Measurements from ENCODE around the gene FYTTD1. TPM values are rescaled to one million over a fixed set of nuclear protein-coding genes. Genes with fewer than 3 reads are reported as not detected.

FYTTD1 gene
- polyA plus RNA-seq, 1 donor from 2014 or later: 87.0 TPM

- Histone ChIP-seq H3K4me2 (ENCODE audit: low read length) (peak overlapping the region; percentile 85), H2AFZ (ENCODE audit: low read depth, low read length) (peak overlapping the region; percentile 61), H3K9me2 (ENCODE audit: insufficient read depth, low read length) (no peaks in the 10 kb centered on the region), H3K36me3 (ENCODE audit: insufficient read depth, low read length) (no peaks in the 10 kb centered on the region), H3F3A (ENCODE audit: insufficient read depth, low read length, poor library complexity, severe bottlenecking) (peaks cover 7% of the 10 kb centered on the region), H4K20me1 (ENCODE audit: insufficient read depth) (peaks cover 13% of the 10 kb centered on the region), H3K79me2 (replicated peaks; ENCODE audit: insufficient read depth, low read length) (peaks cover 30% of the 10 kb centered on the region), H3K9me3 (ENCODE audit: low read length) (no peaks in the 10 kb centered on the region), H3K4me3 (ENCODE audit: low read length) (peak overlapping the region; percentile 95), H3K9ac (ENCODE audit: low read length) (peak overlapping the region; percentile 92), H3K27me3 (ENCODE audit: insufficient read depth, low read depth, low read length) (no peaks in the 10 kb centered on the region), H3K27ac (ENCODE audit: low read length) (peak overlapping the region; percentile 93)
- TF ChIP-seq CTCF (IDR thresholded peaks at IDR 0.05; ENCODE audit: poor library complexity, severe bottlenecking) (no peak), EP300 (conservative IDR thresholded peaks at IDR 0.05; ENCODE audit: poor library complexity, severe bottlenecking) (no peak), EZH2 (IDR thresholded peaks at IDR 0.05; ENCODE audit: borderline replicate concordance, insufficient read depth, low read length, poor library complexity, severe bottlenecking) (no peak), SMC3 (conservative IDR thresholded peaks at IDR 0.05; ENCODE audit: poor library complexity) (no peak), MXI1 (conservative IDR thresholded peaks at IDR 0.05; ENCODE audit: poor library complexity, severe bottlenecking) (no peak), RAD21 (conservative IDR thresholded peaks at IDR 0.05) (no peak), TAF1 (IDR thresholded peaks at IDR 0.05; ENCODE audit: low read depth) (no peak), REST (IDR thresholded peaks at IDR 0.05; ENCODE audit: borderline replicate concordance) (no peak), POLR2AphosphoS5 (IDR thresholded peaks at IDR 0.05) (no peak)
Observed at GRCh38 chr3:197748597-197749314, 927 bp upstream of the FYTTD1 start.

DNA sequence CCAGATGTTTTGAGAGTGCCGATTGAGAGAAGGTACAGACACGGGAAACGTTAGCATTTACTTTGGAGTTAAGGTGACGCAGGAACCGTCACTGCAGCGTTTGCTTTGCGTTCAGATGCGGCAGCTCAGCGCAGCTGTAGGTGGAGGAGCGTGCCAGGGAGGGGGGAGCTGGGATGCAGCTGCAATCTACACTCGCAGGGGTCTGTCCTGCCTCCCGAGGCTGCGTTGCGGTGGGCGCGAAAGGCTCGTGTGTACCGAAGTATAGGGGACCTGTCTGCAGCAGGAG is 425 bp upstream of the FYTTD1 start:
- Histone ChIP-seq H3K27me3 (ENCODE audit: insufficient read depth, low read depth, low read length) (no peaks in the 10 kb centered on the region), H3K9me2 (ENCODE audit: insufficient read depth, low read length) (no peaks in the 10 kb centered on the region), H3K79me2 (replicated peaks; ENCODE audit: insufficient read depth, low read length) (peaks cover 35% of the 10 kb centered on the region), H2AFZ (ENCODE audit: low read depth, low read length) (peak overlapping the region; percentile 61), H3K9me3 (ENCODE audit: low read length) (no peaks in the 10 kb centered on the region), H3K4me2 (ENCODE audit: low read length) (peak overlapping the region; percentile 85), H3K4me3 (ENCODE audit: low read length) (peak overlapping the region; percentile 95), H3K27ac (ENCODE audit: low read length) (peak overlapping the region; percentile 93), H3F3A (ENCODE audit: insufficient read depth, low read length, poor library complexity, severe bottlenecking) (peaks cover 7% of the 10 kb centered on the region), H3K9ac (ENCODE audit: low read length) (peak overlapping the region; percentile 92), H4K20me1 (ENCODE audit: insufficient read depth) (peaks cover 13% of the 10 kb centered on the region), H3K36me3 (ENCODE audit: insufficient read depth, low read length) (no peaks in the 10 kb centered on the region)
- TF ChIP-seq POLR2AphosphoS5 (IDR thresholded peaks at IDR 0.05) (peak; percentile 50), TAF1 (IDR thresholded peaks at IDR 0.05; ENCODE audit: low read depth) (peak; percentile 65), SMC3 (conservative IDR thresholded peaks at IDR 0.05; ENCODE audit: poor library complexity) (no peak)

Data from neural cell (in vitro differentiated cells).